CD4-positive, alpha-beta T cell treated with Interleukin-21 for 1 hour (primary cell): ENCODE measurements around the gene ZG16B.

Experiments used
- DNase-seq: peaks from one replicate; pipeline ENCODE4 v3.0.0-alpha.2; 2020

The ZG16B gene

DNA sequence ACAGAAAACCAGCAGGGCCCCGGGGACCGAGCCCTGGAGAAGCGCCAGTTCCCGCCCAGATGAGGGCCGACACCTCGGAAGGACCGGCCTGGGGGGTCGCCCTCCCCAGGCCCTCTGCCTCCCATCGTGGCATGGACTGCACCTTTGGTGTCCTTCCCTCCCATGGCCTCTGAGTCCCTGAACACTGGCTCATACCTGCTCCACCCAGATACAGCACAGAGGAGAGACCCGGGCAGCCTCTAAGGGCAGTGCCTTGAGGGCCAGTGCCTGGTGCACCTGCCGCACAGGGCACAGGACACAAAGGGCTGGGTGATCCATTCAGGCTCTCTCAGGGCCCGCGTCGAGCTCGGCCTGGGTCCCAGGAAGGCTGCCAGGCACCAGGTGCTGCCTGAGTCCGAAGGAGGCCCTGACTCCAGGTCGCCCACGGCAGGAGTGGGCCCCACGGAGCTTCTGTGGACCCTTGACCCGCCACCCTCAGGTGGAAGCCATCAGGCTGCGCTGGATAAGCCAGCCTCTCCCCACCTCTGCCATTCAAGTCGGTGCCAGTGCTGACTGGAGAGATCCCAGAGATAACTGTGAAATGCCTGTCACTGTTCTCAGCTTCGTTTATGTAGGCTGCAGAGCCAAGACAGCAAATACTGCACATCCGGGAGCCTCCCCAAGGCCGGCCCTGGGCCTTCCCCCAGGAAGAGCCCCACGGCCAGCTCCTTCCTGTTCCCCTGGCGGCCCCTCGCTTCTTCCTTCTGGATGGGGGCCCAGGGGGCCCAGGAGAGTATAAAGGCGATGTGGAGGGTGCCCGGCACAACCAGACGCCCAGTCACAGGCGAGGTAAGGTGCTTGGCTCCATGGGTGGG lies at the start of gene ZG16B:
TSS of gene ZG16B (plus strand) at position 803 of the 854 bp plus-strand sequence. CDS start 139 bp downstream, outside the sequence.
- DNase-seq = no peak

GRCh38 chr16:2782583-2783351 lies 47.3 kb upstream of the ZG16B start:
- no peak for DNase-seq

- no peak for DNase-seq
These were observed 46.3 kb upstream of the ZG16B start for GRCh38 chr16:2783581-2784357.

DNA sequence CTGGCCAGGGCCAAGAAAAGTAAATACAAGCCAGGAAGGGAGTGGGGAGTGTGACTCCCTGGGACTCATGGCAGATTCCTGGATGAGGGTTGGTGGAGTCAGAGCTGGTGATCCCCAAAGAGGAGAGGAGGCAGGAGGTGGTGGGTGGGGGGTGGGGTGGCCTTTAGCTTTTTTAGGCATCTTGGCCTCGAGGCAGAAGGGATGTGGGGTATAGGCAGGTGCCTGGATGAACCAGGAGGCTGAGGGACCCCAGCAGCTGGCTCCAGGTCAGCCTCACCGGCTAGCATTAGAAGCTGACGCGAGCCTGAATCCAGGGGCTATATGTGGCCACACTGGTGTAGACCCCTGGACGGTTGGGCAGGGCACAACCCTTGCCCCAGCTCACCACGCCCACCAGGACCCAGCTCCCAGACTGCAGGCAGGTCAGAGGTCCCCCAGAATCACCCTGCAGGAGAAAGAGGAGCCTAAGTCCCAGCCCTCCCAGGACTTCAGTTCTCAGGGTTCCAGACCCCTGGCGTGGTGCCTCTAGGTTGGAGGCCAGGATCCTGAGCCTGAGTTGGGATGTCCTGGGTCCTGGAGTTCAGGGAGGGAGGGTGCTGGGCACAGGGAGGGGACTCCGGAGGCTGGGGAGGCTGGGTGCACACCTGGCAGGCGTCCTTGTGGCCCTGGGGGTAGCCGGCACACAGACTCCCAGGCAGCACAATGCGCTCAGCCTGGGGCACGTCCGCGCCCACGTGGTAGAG lies 45.6 kb upstream of the ZG16B start:
- no peak for DNase-seq

DNA sequence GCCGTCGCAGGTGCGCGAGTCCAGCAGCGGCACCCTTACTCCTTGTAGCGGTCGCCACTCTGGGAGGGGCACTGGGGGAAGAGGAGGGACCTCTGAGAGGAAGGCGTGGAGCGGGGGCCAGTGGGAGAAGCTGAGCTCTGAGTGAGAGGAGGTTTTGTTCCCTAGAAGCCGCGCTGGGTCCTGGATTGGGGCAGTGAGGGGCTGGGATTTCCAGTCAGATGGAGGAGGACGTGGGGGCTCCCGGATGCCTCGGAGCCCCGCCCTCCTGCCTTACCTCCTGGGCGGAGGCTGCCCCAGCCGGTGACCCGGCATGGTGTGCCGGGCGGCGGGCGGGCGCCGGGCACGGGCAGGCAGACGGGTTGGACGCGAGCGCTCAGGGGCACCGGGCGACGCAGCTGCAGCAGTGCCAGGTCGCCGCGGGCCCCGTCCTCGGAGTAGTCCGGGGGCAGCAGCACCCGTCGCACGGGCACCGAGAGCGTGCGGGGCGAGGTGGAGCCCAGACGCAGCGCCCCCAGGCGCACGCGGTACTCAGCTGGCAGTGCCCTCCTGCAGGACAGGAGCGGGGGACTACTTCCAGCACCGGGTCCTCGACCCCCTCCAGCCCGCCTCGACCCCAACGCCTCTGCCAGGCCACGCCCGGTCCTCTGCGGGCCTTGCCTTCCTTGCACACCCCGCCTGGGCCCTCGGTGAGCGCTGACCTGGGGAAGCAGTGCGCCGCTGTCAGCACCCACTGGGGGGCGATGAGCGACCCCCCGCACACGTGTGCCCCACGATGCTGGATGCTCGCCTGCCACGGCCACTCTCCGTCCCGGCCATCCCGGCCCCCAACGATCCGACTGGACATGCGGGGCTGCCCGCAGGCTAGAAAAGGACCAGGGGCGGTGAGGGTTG lies 44.8 kb upstream of the ZG16B start:
- peak; percentile 35 for DNase-seq

GRCh38 chr16:2786061-2786825 lies 43.9 kb upstream of the ZG16B start:
- DNase-seq = no peak

DNA sequence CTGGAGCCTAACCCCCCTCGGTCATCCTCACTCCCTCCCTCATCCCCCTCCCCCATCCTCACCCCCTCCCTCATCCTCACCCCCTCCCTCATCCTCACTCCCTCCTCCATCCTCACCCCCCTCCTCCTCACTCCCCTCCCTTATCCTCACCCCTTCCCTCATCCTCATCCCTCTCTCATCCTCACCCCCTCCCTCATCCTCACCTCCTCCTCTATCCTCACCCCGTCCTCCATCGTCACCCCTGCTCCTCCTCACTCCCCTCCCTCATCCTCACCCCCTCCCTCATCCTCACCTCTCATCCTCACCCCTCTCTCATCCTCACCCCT lies 43.3 kb upstream of the ZG16B start:
- no peak for DNase-seq

GRCh38 chr16:2787406-2787805 lies 42.7 kb upstream of the ZG16B start, which contains the start of gene PRSS33:
PRSS33 (minus strand) TSS chr16:2787560; CDS start chr16:2786547, 1,013 bp downstream.
- no peak for DNase-seq

- no peak for DNase-seq
These were observed 42.1 kb upstream of the ZG16B start for GRCh38 chr16:2787961-2788360.

GRCh38 chr16:2790631-2791030 lies 39.5 kb upstream of the ZG16B start:
- no peak for DNase-seq

DNA sequence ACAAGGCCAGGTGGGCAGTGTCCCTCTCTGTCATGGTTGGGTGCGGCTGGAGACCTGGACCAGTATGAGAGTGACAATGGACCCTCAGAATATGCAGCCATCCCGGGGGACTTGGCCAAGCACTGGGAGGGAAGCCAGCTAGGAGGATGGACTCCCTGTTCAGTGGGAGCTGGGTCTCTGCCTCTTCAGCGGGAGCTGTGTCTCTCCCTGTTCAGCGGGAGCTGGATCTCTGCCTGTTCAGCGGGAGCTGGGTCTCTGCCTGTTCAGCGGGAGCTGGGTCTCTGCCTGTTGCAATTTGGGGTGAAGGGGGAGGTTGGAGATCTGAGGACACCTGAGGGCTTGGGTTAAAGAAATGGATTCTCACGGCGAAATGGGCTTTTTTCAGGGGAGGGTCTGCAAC lies 38.9 kb upstream of the ZG16B start:
- no peak for DNase-seq

- DNase-seq = no peak
These were observed 37.2 kb upstream of the ZG16B start for GRCh38 chr16:2792940-2793339.

DNA sequence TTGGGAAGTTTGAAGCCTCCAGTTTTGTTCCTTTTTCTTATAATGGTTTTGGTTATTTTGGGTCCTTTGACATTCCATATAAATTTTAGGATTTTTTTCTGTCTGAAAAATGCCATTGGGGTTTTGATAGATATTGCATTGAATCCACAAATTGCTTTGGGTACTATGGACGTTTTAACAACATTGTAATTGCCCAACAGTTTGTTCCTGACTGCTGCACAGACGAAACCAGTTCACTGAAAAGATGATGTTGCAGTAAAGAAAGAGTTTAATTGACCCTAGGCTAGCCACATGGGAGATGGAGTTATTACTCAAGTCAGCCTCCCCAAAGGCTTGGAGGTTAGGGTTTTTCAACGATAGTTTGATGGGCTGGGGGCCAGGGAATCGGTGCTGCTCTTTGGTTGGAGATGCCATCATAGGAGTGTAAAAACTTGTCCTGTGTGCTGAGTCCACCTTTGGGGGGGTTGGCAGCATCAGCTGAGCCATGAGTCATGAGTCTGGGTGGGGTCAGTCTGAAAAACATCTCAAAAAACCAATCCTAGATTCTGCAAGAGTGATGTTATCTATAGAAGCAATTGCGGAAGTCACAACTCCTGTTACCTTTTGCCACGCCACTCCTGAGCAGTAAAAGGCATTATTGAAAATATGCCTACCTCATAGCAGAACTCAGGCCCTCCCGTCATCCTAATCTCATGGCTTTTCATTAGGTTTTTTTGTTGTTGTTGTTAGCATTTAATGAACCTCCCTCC lies 34.5 kb upstream of the ZG16B start:
- DNase-seq = no peak

DNA sequence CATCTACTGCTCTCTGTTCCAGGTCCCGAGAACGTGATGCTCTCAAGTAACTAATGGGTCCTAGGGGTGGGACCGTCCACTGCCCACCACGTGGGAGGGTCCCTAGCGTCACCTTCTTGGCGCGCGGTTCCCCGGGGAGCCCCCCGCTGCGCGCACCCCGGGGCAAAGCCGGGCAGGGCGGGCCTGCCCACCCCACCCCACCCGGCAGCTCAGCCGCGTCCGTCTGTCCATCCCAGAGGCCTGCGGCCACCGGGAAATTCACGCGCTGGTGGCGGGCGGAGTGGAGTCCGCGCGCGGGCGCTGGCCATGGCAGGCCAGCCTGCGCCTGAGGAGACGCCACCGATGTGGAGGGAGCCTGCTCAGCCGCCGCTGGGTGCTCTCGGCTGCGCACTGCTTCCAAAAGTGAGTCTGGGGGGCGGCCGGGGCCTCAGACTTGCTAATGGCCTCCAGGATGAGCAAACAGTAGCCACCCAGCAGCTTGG lies 31.3 kb upstream of the ZG16B start:
- no peak for DNase-seq

DNA sequence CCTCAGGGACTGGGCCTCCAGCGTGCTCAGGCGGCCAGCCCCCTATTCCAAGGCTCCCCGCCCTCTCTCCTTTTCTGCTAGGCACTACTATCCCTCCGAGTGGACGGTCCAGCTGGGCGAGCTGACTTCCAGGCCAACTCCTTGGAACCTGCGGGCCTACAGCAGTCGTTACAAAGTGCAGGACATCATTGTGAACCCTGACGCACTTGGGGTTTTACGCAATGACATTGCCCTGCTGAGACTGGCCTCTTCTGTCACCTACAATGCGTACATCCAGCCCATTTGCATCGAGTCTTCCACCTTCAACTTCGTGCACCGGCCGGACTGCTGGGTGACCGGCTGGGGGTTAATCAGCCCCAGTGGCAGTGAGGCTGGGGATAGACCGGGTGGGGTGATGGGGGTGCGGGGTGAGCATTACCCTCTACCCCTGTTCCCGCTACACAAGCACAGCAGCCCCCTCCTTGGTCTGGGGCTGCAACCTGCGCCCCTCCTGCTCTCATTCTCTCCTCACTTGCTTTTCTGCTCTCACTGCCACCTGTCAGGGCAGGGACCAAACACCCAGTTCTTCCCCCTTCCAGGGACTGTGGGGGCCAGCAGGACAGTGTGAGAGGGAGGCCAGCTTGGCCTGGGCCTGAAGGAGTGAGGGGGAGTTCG lies 30.8 kb upstream of the ZG16B start:
- DNase-seq = no peak

DNA sequence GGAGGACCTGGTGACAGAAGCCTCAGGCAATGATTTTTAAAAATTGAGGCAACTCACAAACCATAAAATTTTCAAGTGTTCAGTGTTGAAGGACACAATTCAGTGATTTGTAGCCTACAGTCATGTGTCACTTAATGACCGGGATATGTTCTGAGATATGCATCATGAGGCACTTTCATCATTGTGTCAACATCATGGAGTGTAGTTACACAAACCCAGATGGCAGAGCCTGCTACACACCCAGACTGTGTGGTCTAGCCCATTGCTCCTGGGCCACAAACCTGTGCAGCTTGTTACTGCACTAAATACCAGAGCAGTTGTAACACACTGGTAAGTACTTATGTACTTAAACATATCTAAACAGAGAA lies 30.3 kb upstream of the ZG16B start:
- no peak for DNase-seq

GRCh38 chr16:2803545-2804195 lies 26.4 kb upstream of the ZG16B start:
- DNase-seq = no peak

GRCh38 chr16:2804728-2805127 lies 25.4 kb upstream of the ZG16B start:
- DNase-seq = no peak

- no peak for DNase-seq
These were observed 23.8 kb upstream of the ZG16B start for GRCh38 chr16:2806286-2806685.
